K562 (cell line): ENCODE results near the gene CBFA2T3. TPM values are rescaled to one million over a fixed set of nuclear protein-coding genes. Genes with fewer than 3 reads are reported as not detected.
A peak's percentile ranks its signal among the peaks of the same experiment; 100 is the strongest.

Experiments
- ATAC-seq: fragments of 200-7000 bp; cut with Tn5 transposase; 3 replicates; pipeline ENCODE4 v1.9.1; 2020; ENCODE audit warnings: moderate library complexity
- BruUV-seq: library from RNA; stranded (reverse); fragments of 400-500 nt; replicated peaks from 2 replicates; lab custom pipeline; 2021; lab: Mats Ljungman, UMichigan
- CTCF ChIA-PET: fragments of 300-600 bp; formaldehyde crosslinking; extraction: SDS; loops from one replicate; lab custom pipeline; 2021; ENCODE audit warnings: low intra/inter-chr PET ratio; lab: Yijun Ruan, JAX
- POLR2A ChIA-PET: fragments of 300-600, 350-650 bp; sonication (Branson Sonifier 250); formaldehyde crosslinking; extraction: SDS; loops from one replicate; lab custom pipeline; 2021; ENCODE audit warnings: antibody characterized with exemption, inconsistent platforms; lab: Yijun Ruan, JAX
- DNase-seq, 4 experiments: peaks; one replicate each; pipeline versions ENCODE4 v3.0.0 to v3.0.0-alpha.2; 2011 to 2018; ENCODE audit warnings: low spot score in 3 of 4, mixed read lengths in 3 of 4; ENCODE audit errors: extremely low read depth in 1 of 4
- FAIRE-seq: peaks from 2 replicates; lab custom pipeline; 2011; peaks lifted over from hg19 to GRCh38; lab: Jason Lieb, UNC
- H2AFZ ChIP-seq: 2 replicates; pipeline ENCODE4 v1.6.0; 2011; ENCODE audit warnings: low read depth, low read length, control low read depth, inconsistent platforms
- H3K27ac ChIP-seq: fragments of 200-600 bp; 3 replicates; pipeline ENCODE4 v1.8.0; 2011; ENCODE audit warnings: low read depth, mild to moderate bottlenecking, control low read depth, inconsistent platforms, low read length, moderate library complexity, mixed read lengths; ENCODE audit errors: extremely low read depth
- H3K27me3 ChIP-seq, 2 experiments: fragments of 300-600 bp in 1 of 2; 2 replicates in 1 of 2; 3 replicates in 1 of 2; pipeline versions ENCODE4 v1.6.0 to v1.8.0; 2011; ENCODE audit warnings: inconsistent platforms in 2 of 2, low read length in 2 of 2, mild to moderate bottlenecking in 1 of 2, mixed read lengths in 1 of 2, moderate library complexity in 1 of 2; ENCODE audit not compliant: control insufficient read depth in 2 of 2, insufficient read depth in 2 of 2
- H3K36me3 ChIP-seq: fragments of 300-600 bp; 3 replicates; pipeline ENCODE4 v1.8.0; 2011; ENCODE audit warnings: mild to moderate bottlenecking, low read length, inconsistent platforms; ENCODE audit not compliant: control insufficient read depth, insufficient read depth
- H3K4me1 ChIP-seq, 2 experiments: fragments of 200-600 bp in 1 of 2; replicated peaks in 1 of 2; 2 replicates in 1 of 2; 3 replicates in 1 of 2; pipeline versions ENCODE4 v1.5.1 to v1.8.0; 2011; ENCODE audit warnings: inconsistent platforms in 2 of 2, low read length in 2 of 2, mild to moderate bottlenecking in 1 of 2, mixed read lengths in 1 of 2, moderate library complexity in 1 of 2; ENCODE audit not compliant: control insufficient read depth in 2 of 2, insufficient read depth in 2 of 2
- H3K4me2 ChIP-seq: 2 replicates; pipeline ENCODE4 v1.6.1; 2011; ENCODE audit warnings: low read length, control low read depth, inconsistent platforms, mixed read lengths; ENCODE audit not compliant: insufficient read depth
- H3K4me3 ChIP-seq: fragments of 200-600 bp; sonication (generic), shearing (Covaris generic); 2 replicates; pipeline ENCODE4 v1.5.1; 2016; ENCODE audit warnings: control low read depth, inconsistent platforms
- H3K79me2 ChIP-seq: fragments of 200-600 bp; 3 replicates; pipeline ENCODE4 v1.8.0; 2011; ENCODE audit warnings: low read length, inconsistent platforms; ENCODE audit not compliant: control insufficient read depth, insufficient read depth
- H3K9ac ChIP-seq, 2 experiments: 2 replicates each; pipeline versions ENCODE4 v1.6.0 to v1.6.1; 2011; ENCODE audit warnings: low read depth in 2 of 2, low read length in 2 of 2, control low read depth in 1 of 2, inconsistent platforms in 1 of 2, mild to moderate bottlenecking in 1 of 2, mixed read lengths in 1 of 2; ENCODE audit not compliant: insufficient read depth in 1 of 2
- H3K9me1 ChIP-seq: one replicate; pipeline ENCODE4 v1.6.0; 2011; ENCODE audit warnings: inconsistent platforms, mild to moderate bottlenecking, low read length, moderate library complexity; ENCODE audit not compliant: control insufficient read depth, insufficient read depth
- H3K9me3 ChIP-seq: replicated peaks from 2 replicates; pipeline ENCODE4 v1.5.1; 2011; ENCODE audit warnings: low read depth, low read length, inconsistent platforms; ENCODE audit not compliant: control insufficient read depth, insufficient read depth
- H4K20me1 ChIP-seq: replicated peaks from 2 replicates; pipeline ENCODE4 v1.6.1; 2011; ENCODE audit warnings: low read length, inconsistent platforms, mixed read lengths; ENCODE audit not compliant: control insufficient read depth, insufficient read depth
- L3MBTL2 ChIP-seq: fragments of 450-650 bp; IDR thresholded peaks from 2 replicates; pipeline ENCODE4 v1.6.1; 2016; ENCODE audit warnings: mild to moderate bottlenecking, moderate library complexity
- POLR2G ChIP-seq: fragments of 200-400 bp; formaldehyde crosslinking; IDR thresholded peaks from 2 replicates; pipeline ENCODE4 v1.6.1; 2017; ENCODE audit warnings: low read depth, mild to moderate bottlenecking, antibody characterized with exemption, low read length, moderate library complexity
- TOE1 ChIP-seq, 2 experiments: fragments of 450-650 bp in 1 of 2; sonication (generic) in 1 of 2; formaldehyde crosslinking in 1 of 2; IDR thresholded peaks; 2 replicates each; pipeline versions ENCODE4 v1.7.1 to v1.8.0; 2016 to 2022; ENCODE audit warnings: borderline replicate concordance in 2 of 2, mild to moderate bottlenecking in 2 of 2, antibody characterized with exemption in 1 of 2, inconsistent platforms in 1 of 2, low read depth in 1 of 2, missing genetic modification reagents in 1 of 2, moderate library complexity in 1 of 2
- ZNF395 ChIP-seq: fragments of 200-800 bp; sonication (Bioruptor generic); IDR thresholded peaks from 2 replicates; pipeline ENCODE4 v1.6.1; 2017; ENCODE audit warnings: missing genetic modification characterization, missing compliant biosample characterization
- WGBS: fragments of 100-300 bp; shearing (Covaris generic); methylation state at CpG from one replicate; pipeline ENCODE4 v1.1.6; 2016; ENCODE audit warnings: low coverage, mixed read lengths; ENCODE audit not compliant: insufficient coverage; ENCODE audit errors: missing lambda C conversion rate; 5-methylcytosine and 5-hydroxymethylcytosine counted together
- in situ Hi-C: fragments of 300-500 bp; cut with MboI; formaldehyde crosslinking; loops from 4 replicates; pipeline ENCODE4 v1.15.0; 2018; ENCODE audit warnings: inconsistent platforms, mixed read lengths
- intact Hi-C: fragments of 100-400 bp; cut with micrococcal nuclease; formaldehyde crosslinking; loops from 2 replicates; pipeline ENCODE4 v1.14.2; 2022
- polyA plus RNA-seq, 8 experiments: library from polyadenylated mRNA; depleted of rRNA in 4 of 8; stranded (reverse) in 5 of 8; unstranded in 3 of 8; fragments of >200 nt; fragmentation: Nextera tagmentation in 2 of 8; fragmentation: Illumina TruSeq in 1 of 8; extraction: Ambion mirVana in 2 of 8; extraction: Trizol in 1 of 8; gene quantifications; 2 replicates each; pipeline versions ENCODE4 v1.2.1 to v1.2.3, GENCODE V29; 2011 to 2014; ENCODE audit warnings: inconsistent platforms in 1 of 8, missing spikeins in 1 of 8
- total RNA-seq, 7 experiments: library from RNA; depleted of rRNA in 6 of 7; stranded (reverse); fragments of >200 nt in 6 of 7; fragmentation: Illumina TruSeq in 2 of 7; extraction: Trizol in 2 of 7; gene quantifications; 2 replicates each; pipeline versions ENCODE4 v1.2.1 to v1.2.3, GENCODE V29; 2011 to 2021; ENCODE audit warnings: low replicate concordance in 1 of 7

Gene CBFA2T3
- total and polyA plus RNA-seq, 9 of the 15 experiments (the other 6 are each of a cell fraction or from before 2014, with no cell fraction given): 2.3 to 145 (median 6.7) TPM

- no peaks in the 10 kb centered on the region for H3K79me2 ChIP-seq
- no peak for ATAC-seq
- 86% methylated on average over 4 of the region's 12 CpGs for WGBS
- no peaks in the 10 kb centered on the region for H3K9me1 ChIP-seq
- ChIA-PET POLR2A (interaction anchor here (0.7 kb wide), 1 partner anchor 322 kb away, joined by 3 read pairs; no protein-coding TSS in a partner anchor), CTCF (no interaction called here)
- H3K4me3 ChIP-seq: no peak overlapping the region
- H3K4me1 ChIP-seq: peaks cover 0 to 53% of the 10 kb centered on the region in 2 experiments; a peak in 2 of 5 replicates
- H4K20me1 ChIP-seq: no peaks in the 10 kb centered on the region; the same call in 1 of the 2 replicates
- H3K9me3 ChIP-seq: no peaks in the 10 kb centered on the region
- H2AFZ ChIP-seq: no peak overlapping the region
- no peak for DNase-seq
- H3K27ac ChIP-seq: no peak overlapping the region
- H3K9ac ChIP-seq: no peak overlapping the region
- no peaks in the 10 kb centered on the region for H3K36me3 ChIP-seq
- intact Hi-C loops (no loop called here), in situ Hi-C loops (no loop called here)
- H3K4me2 ChIP-seq: no peak overlapping the region
- TF ChIP-seq L3MBTL2 (no peak), POLR2G (0 out of 2 replicates have a peak, but pooled peaks have one; percentile 7), ZNF395 (CRISPR knock-in tag) (no peak), TOE1 (IDR thresholded peaks at IDR 0.05; ENCODE audit: borderline replicate concordance) (no peak), TOE1 (CRISPR knock-in tag; IDR thresholded peaks at IDR 0.05; ENCODE audit: borderline replicate concordance, low read depth) (no peak)
- no peaks in the 10 kb centered on the region for H3K27me3 ChIP-seq
- no TSS peak for BruUV-seq
- no peak for FAIRE-seq
These were observed 151.9 kb downstream of the CBFA2T3 start for GRCh38 chr16:88825146-88825545.

Other genes with a start within 250 kb of the CBFA2T3 start
Only the 7 nearest of the 10 such genes appear.
- gene PIEZO1, start 192.0 kb downstream of the CBFA2T3 start, total RNA-seq (2014; rRNA removed): 213 and 305 TPM in 2 replicates
- gene PIEZO1, start 192.0 kb downstream of the CBFA2T3 start, total RNA-seq (2014; rRNA removed; fragmentation: Illumina TruSeq; extraction: Trizol): 44.5 and 45.2 TPM in 2 replicates
- 97.9 and 113 TPM in 2 replicates for gene PIEZO1, start 192.0 kb downstream of the CBFA2T3 start, total RNA-seq (2015; rRNA removed; fragmentation: Illumina TruSeq; extraction: Trizol)
- 354 and 432 TPM in 2 replicates for gene PIEZO1, start 192.0 kb downstream of the CBFA2T3 start, total RNA-seq (2021)
- 131 and 170 TPM in 2 replicates for gene PIEZO1, start 192.0 kb downstream of the CBFA2T3 start, polyA plus RNA-seq (2011; rRNA removed)
- gene PIEZO1, start 192.0 kb downstream of the CBFA2T3 start, polyA plus RNA-seq (2014; fragmentation: Illumina TruSeq; extraction: Trizol): 146 and 201 TPM in 2 replicates
- 1 to 10 TPM; 3.6 to 9.6 TPM for gene PIEZO1, start 192.0 kb downstream of the CBFA2T3 start, polyA plus RNA-seq (2014; fragmentation: Nextera tagmentation; extraction: Ambion mirVana)
- gene PIEZO1, start 192.0 kb downstream of the CBFA2T3 start, polyA plus RNA-seq (2014; rRNA removed): 319 and 383 TPM in 2 replicates
- 114 and 119 TPM in 2 replicates for gene CDT1, start 173.4 kb downstream of the CBFA2T3 start, total RNA-seq (2014; rRNA removed)
- 3.4 and 4.4 TPM in 2 replicates for gene CDT1, start 173.4 kb downstream of the CBFA2T3 start, total RNA-seq (2014; rRNA removed; fragmentation: Illumina TruSeq; extraction: Trizol)
- gene CDT1, start 173.4 kb downstream of the CBFA2T3 start, total RNA-seq (2015; rRNA removed; fragmentation: Illumina TruSeq; extraction: Trizol): 14.4 and 17.9 TPM in 2 replicates
- 173 and 178 TPM in 2 replicates for gene CDT1, start 173.4 kb downstream of the CBFA2T3 start, total RNA-seq (2021)
- 14.2 and 29.4 TPM in 2 replicates for gene CDT1, start 173.4 kb downstream of the CBFA2T3 start, polyA plus RNA-seq (2011; rRNA removed)
- gene CDT1, start 173.4 kb downstream of the CBFA2T3 start, polyA plus RNA-seq (2014; fragmentation: Illumina TruSeq; extraction: Trizol): 9.3 and 47.1 TPM in 2 replicates
- 1 to 10 TPM in 1 of 2 experiments, under 1 TPM in 1; 0.92 to 1.6 TPM for gene CDT1, start 173.4 kb downstream of the CBFA2T3 start, polyA plus RNA-seq (2014; fragmentation: Nextera tagmentation; extraction: Ambion mirVana)
- gene CDT1, start 173.4 kb downstream of the CBFA2T3 start, polyA plus RNA-seq (2014; rRNA removed): 53.6 and 65.8 TPM in 2 replicates
- 409 and 555 TPM in 2 replicates for gene APRT, start 165.3 kb downstream of the CBFA2T3 start, total RNA-seq (2014; rRNA removed)
- gene APRT, start 165.3 kb downstream of the CBFA2T3 start, total RNA-seq (2014; rRNA removed; fragmentation: Illumina TruSeq; extraction: Trizol): 86.2 and 129 TPM in 2 replicates
- 213 and 224 TPM in 2 replicates for gene APRT, start 165.3 kb downstream of the CBFA2T3 start, total RNA-seq (2015; rRNA removed; fragmentation: Illumina TruSeq; extraction: Trizol)
- 340 and 359 TPM in 2 replicates for gene APRT, start 165.3 kb downstream of the CBFA2T3 start, total RNA-seq (2021)
- gene APRT, start 165.3 kb downstream of the CBFA2T3 start, polyA plus RNA-seq (2011; rRNA removed): 146 and 234 TPM in 2 replicates
- gene APRT, start 165.3 kb downstream of the CBFA2T3 start, polyA plus RNA-seq (2014; fragmentation: Illumina TruSeq; extraction: Trizol): 94.4 and 200 TPM in 2 replicates
- gene APRT, start 165.3 kb downstream of the CBFA2T3 start, polyA plus RNA-seq (2014; fragmentation: Nextera tagmentation; extraction: Ambion mirVana): 100 to 1,000 TPM in 1 of 2 experiments, 10 to 100 TPM in 1; 41.7 to 116 TPM
- gene APRT, start 165.3 kb downstream of the CBFA2T3 start, polyA plus RNA-seq (2014; rRNA removed): 354 and 422 TPM in 2 replicates
- gene GALNS, start 120.3 kb downstream of the CBFA2T3 start, total RNA-seq (2014; rRNA removed): 3.4 and 5.4 TPM in 2 replicates
- gene GALNS, start 120.3 kb downstream of the CBFA2T3 start, total RNA-seq (2014; rRNA removed; fragmentation: Illumina TruSeq; extraction: Trizol): 2.4 and 4.1 TPM in 2 replicates
- gene GALNS, start 120.3 kb downstream of the CBFA2T3 start, total RNA-seq (2015; rRNA removed; fragmentation: Illumina TruSeq; extraction: Trizol): 5.6 and 5.9 TPM in 2 replicates
- 12.3 and 13.2 TPM in 2 replicates for gene GALNS, start 120.3 kb downstream of the CBFA2T3 start, total RNA-seq (2021)
- gene GALNS, start 120.3 kb downstream of the CBFA2T3 start, polyA plus RNA-seq (2011; rRNA removed): 3.9 and 4.3 TPM in 2 replicates
- gene GALNS, start 120.3 kb downstream of the CBFA2T3 start, polyA plus RNA-seq (2014; fragmentation: Illumina TruSeq; extraction: Trizol): 6.0 and 7.0 TPM in 2 replicates
- gene GALNS, start 120.3 kb downstream of the CBFA2T3 start, polyA plus RNA-seq (2014; fragmentation: Nextera tagmentation; extraction: Ambion mirVana): under 1 TPM; 0.38 to 0.63 TPM
- gene GALNS, start 120.3 kb downstream of the CBFA2T3 start, polyA plus RNA-seq (2014; rRNA removed): 6.7 and 8.6 TPM in 2 replicates
- gene TRAPPC2L, start 120.1 kb downstream of the CBFA2T3 start, total RNA-seq (2014; rRNA removed): 60.4 and 77.5 TPM in 2 replicates
- 92.6 and 126 TPM in 2 replicates for gene TRAPPC2L, start 120.1 kb downstream of the CBFA2T3 start, total RNA-seq (2014; rRNA removed; fragmentation: Illumina TruSeq; extraction: Trizol)
- gene TRAPPC2L, start 120.1 kb downstream of the CBFA2T3 start, total RNA-seq (2015; rRNA removed; fragmentation: Illumina TruSeq; extraction: Trizol): 61.1 and 69.1 TPM in 2 replicates
- gene TRAPPC2L, start 120.1 kb downstream of the CBFA2T3 start, total RNA-seq (2021): 89.1 and 92.6 TPM in 2 replicates
- 124 and 163 TPM in 2 replicates for gene TRAPPC2L, start 120.1 kb downstream of the CBFA2T3 start, polyA plus RNA-seq (2011; rRNA removed)
- 97.5 and 104 TPM in 2 replicates for gene TRAPPC2L, start 120.1 kb downstream of the CBFA2T3 start, polyA plus RNA-seq (2014; fragmentation: Illumina TruSeq; extraction: Trizol)
- gene TRAPPC2L, start 120.1 kb downstream of the CBFA2T3 start, polyA plus RNA-seq (2014; fragmentation: Nextera tagmentation; extraction: Ambion mirVana): 100 to 1,000 TPM; 345 to 398 TPM
- gene TRAPPC2L, start 120.1 kb downstream of the CBFA2T3 start, polyA plus RNA-seq (2014; rRNA removed): 92.4 and 99.1 TPM in 2 replicates
- 0.32 TPM in 1 of 2 replicates, not detected in the other for gene PABPN1L, start 110.5 kb downstream of the CBFA2T3 start, total RNA-seq (2014; rRNA removed)
- not detected in 2 replicates for gene PABPN1L, start 110.5 kb downstream of the CBFA2T3 start, total RNA-seq (2014; rRNA removed; fragmentation: Illumina TruSeq; extraction: Trizol)
- 0.19 TPM in 1 of 2 replicates, not detected in the other for gene PABPN1L, start 110.5 kb downstream of the CBFA2T3 start, total RNA-seq (2015; rRNA removed; fragmentation: Illumina TruSeq; extraction: Trizol)
- 0.29 TPM in 1 of 2 replicates, not detected in the other for gene PABPN1L, start 110.5 kb downstream of the CBFA2T3 start, total RNA-seq (2021)
- gene PABPN1L, start 110.5 kb downstream of the CBFA2T3 start, polyA plus RNA-seq (2011; rRNA removed): not detected in 2 replicates
- not detected in 2 replicates for gene PABPN1L, start 110.5 kb downstream of the CBFA2T3 start, polyA plus RNA-seq (2014; fragmentation: Illumina TruSeq; extraction: Trizol)
- gene PABPN1L, start 110.5 kb downstream of the CBFA2T3 start, polyA plus RNA-seq (2014; fragmentation: Nextera tagmentation; extraction: Ambion mirVana): not detected
- gene PABPN1L, start 110.5 kb downstream of the CBFA2T3 start, polyA plus RNA-seq (2014; rRNA removed): 0.11 TPM in 1 of 2 replicates, not detected in the other
- gene ACSF3, start 116.6 kb upstream of the CBFA2T3 start, total RNA-seq (2014; rRNA removed): 28.5 and 37.0 TPM in 2 replicates
- gene ACSF3, start 116.6 kb upstream of the CBFA2T3 start, total RNA-seq (2014; rRNA removed; fragmentation: Illumina TruSeq; extraction: Trizol): 14.0 and 14.6 TPM in 2 replicates
- gene ACSF3, start 116.6 kb upstream of the CBFA2T3 start, total RNA-seq (2015; rRNA removed; fragmentation: Illumina TruSeq; extraction: Trizol): 14.5 and 16.9 TPM in 2 replicates
- 31.7 and 32.8 TPM in 2 replicates for gene ACSF3, start 116.6 kb upstream of the CBFA2T3 start, total RNA-seq (2021)
- gene ACSF3, start 116.6 kb upstream of the CBFA2T3 start, polyA plus RNA-seq (2011; rRNA removed): 14.9 and 15.9 TPM in 2 replicates
- 14.7 and 21.0 TPM in 2 replicates for gene ACSF3, start 116.6 kb upstream of the CBFA2T3 start, polyA plus RNA-seq (2014; fragmentation: Illumina TruSeq; extraction: Trizol)
- gene ACSF3, start 116.6 kb upstream of the CBFA2T3 start, polyA plus RNA-seq (2014; fragmentation: Nextera tagmentation; extraction: Ambion mirVana): 1 to 10 TPM in 1 of 2 experiments, under 1 TPM in 1; 0.77 to 1.9 TPM
- gene ACSF3, start 116.6 kb upstream of the CBFA2T3 start, polyA plus RNA-seq (2014; rRNA removed): 27.3 and 29.8 TPM in 2 replicates